GM12878 (cell line): ENCODE measurements around the gene FAM9C. TPM values are rescaled to one million over a fixed set of nuclear protein-coding genes. Genes with fewer than 3 reads are reported as not detected.

Experiments
- BHLHE40 ChIP-seq, 2 experiments: fragments of 450-650 bp in 1 of 2; IDR thresholded peaks; 2 replicates each; pipeline ENCODE4 v1.6.1; 2011 to 2017; ENCODE audit warnings: low read depth in 2 of 2, borderline replicate concordance in 1 of 2, improper control_type of control experiment in 1 of 2, low read length in 1 of 2, mild to moderate bottlenecking in 1 of 2
- CHD4 ChIP-seq: fragments of 200-600 bp; sonication (generic); IDR thresholded peaks from 2 replicates; pipeline ENCODE4 v1.6.1; 2016; ENCODE audit warnings: mild to moderate bottlenecking
- CREB1 ChIP-seq: IDR thresholded peaks from 2 replicates; pipeline ENCODE4 v1.6.1; 2012; ENCODE audit warnings: low read depth, mild to moderate bottlenecking, inconsistent platforms
- CREM ChIP-seq: IDR thresholded peaks from 2 replicates; pipeline ENCODE4 v1.6.1; 2014; ENCODE audit warnings: antibody characterized with exemption, low read depth
- DPF2 ChIP-seq: fragments of 450-650 bp; IDR thresholded peaks from 2 replicates; pipeline ENCODE4 v1.6.1; 2017; ENCODE audit warnings: mild to moderate bottlenecking
- EGR1 ChIP-seq, 2 experiments: IDR thresholded peaks; 1 replicate in 1 of 2; 2 replicates in 1 of 2; pipeline ENCODE4 v1.6.1; 2011 to 2012; ENCODE audit warnings: low read depth in 2 of 2, low read length in 2 of 2, borderline replicate concordance in 1 of 2, mild to moderate bottlenecking in 1 of 2, moderate library complexity in 1 of 2
- KLF5 ChIP-seq: fragments of 450-650 bp; IDR thresholded peaks from 2 replicates; pipeline ENCODE4 v1.6.1; 2014; ENCODE audit warnings: mild to moderate bottlenecking; ENCODE audit not compliant: partially characterized antibody
- NBN ChIP-seq: fragments of 450-650 bp; IDR thresholded peaks from 2 replicates; pipeline ENCODE4 v1.6.1; 2016
- NFIC ChIP-seq: IDR thresholded peaks from 2 replicates; pipeline ENCODE4 v1.6.1; 2012; ENCODE audit warnings: low read depth, mild to moderate bottlenecking, inconsistent platforms, low read length, moderate library complexity
- POLR2AphosphoS5 ChIP-seq: IDR thresholded peaks from 2 replicates; pipeline ENCODE4 v1.6.1; 2011; ENCODE audit warnings: mild to moderate bottlenecking, low read length, inconsistent platforms
- SMAD5 ChIP-seq: IDR thresholded peaks from 2 replicates; pipeline ENCODE4 v1.6.1; 2016; ENCODE audit warnings: antibody characterized with exemption, low read depth
- SPI1 ChIP-seq: IDR thresholded peaks from 2 replicates; pipeline ENCODE4 v1.6.1; 2011; ENCODE audit warnings: low read depth, mild to moderate bottlenecking, low read length, moderate library complexity, borderline replicate concordance; ENCODE audit not compliant: insufficient read depth
- STAT1 ChIP-seq: fragments of 450-650 bp; conservative IDR thresholded peaks from 2 replicates; pipeline ENCODE4 v1.6.1; 2014; ENCODE audit warnings: antibody characterized with exemption, mild to moderate bottlenecking
- WRNIP1 ChIP-seq: IDR thresholded peaks from 2 replicates; pipeline ENCODE4 v1.6.1; 2011; ENCODE audit warnings: low read depth, low read length, improper control_type of control experiment, borderline replicate concordance
- ZNF217 ChIP-seq: fragments of 450-650 bp; IDR thresholded peaks from 2 replicates; pipeline ENCODE4 v1.6.1; 2017; ENCODE audit warnings: antibody characterized with exemption, mild to moderate bottlenecking
- polyA plus RNA-seq, 11 experiments: library from polyadenylated mRNA; depleted of rRNA in 4 of 11; unstranded in 6 of 11; stranded (reverse) in 5 of 11; fragments of >200 nt; fragmentation: Nextera tagmentation in 4 of 11; fragmentation: Illumina TruSeq in 1 of 11; extraction: Ambion mirVana in 4 of 11; extraction: Trizol in 1 of 11; gene quantifications; 1 replicate in 1 of 11; 2 replicates in 10 of 11; pipeline versions ENCODE4 v1.2.1 to v1.2.3, GENCODE V29; 2011 to 2016; ENCODE audit warnings: inconsistent platforms in 2 of 11, missing spikeins in 2 of 11, low read depth in 1 of 11
- total RNA-seq, 4 experiments: library from RNA; depleted of rRNA in 3 of 4; stranded (reverse); fragments of >200 nt in 3 of 4; fragmentation: Illumina TruSeq in 1 of 4; extraction: Trizol in 1 of 4; gene quantifications; 2 replicates each; pipeline versions ENCODE4 v1.2.1 to v1.2.3, GENCODE V29; 2013 to 2021
- TF ChIP-seq, protein P1 (sequence below): fragments of 450-650 bp; formaldehyde crosslinking; IDR thresholded peaks from 2 replicates; pipeline ENCODE4 v1.4.0; 2020; ENCODE audit warnings: mild to moderate bottlenecking, moderate library complexity
- TF ChIP-seq, protein P2 (sequence below): fragments of 450-650 bp; IDR thresholded peaks from 2 replicates; pipeline ENCODE4 v1.6.1; 2017; ENCODE audit warnings: mild to moderate bottlenecking, low read depth, inconsistent platforms; ENCODE audit not compliant: poor library complexity, severe bottlenecking
- TF ChIP-seq, protein P3 (sequence below): fragments of 450-650 bp; IDR thresholded peaks from 2 replicates; pipeline ENCODE4 v1.6.1; 2017; ENCODE audit warnings: low read depth, mild to moderate bottlenecking, moderate library complexity
- TF ChIP-seq, protein P4 (sequence below): fragments of 450-650 bp; IDR thresholded peaks from 2 replicates; pipeline ENCODE4 v1.6.1; 2017; ENCODE audit warnings: borderline replicate concordance
- TF ChIP-seq, protein P5 (sequence below): IDR thresholded peaks from 2 replicates; pipeline ENCODE4 v1.6.1; 2011; ENCODE audit warnings: borderline replicate concordance, low read depth, mild to moderate bottlenecking, moderate library complexity, mixed read lengths, low read length; ENCODE audit not compliant: insufficient read depth; ENCODE audit errors: extremely low read length

FAM9C gene
- total and polyA plus RNA-seq, 10 of the 15 experiments (the other 5 are each of a cell fraction or from before 2014, with no cell fraction given), result 0.01 to 0.03 TPM; not detected in 8

DNA sequence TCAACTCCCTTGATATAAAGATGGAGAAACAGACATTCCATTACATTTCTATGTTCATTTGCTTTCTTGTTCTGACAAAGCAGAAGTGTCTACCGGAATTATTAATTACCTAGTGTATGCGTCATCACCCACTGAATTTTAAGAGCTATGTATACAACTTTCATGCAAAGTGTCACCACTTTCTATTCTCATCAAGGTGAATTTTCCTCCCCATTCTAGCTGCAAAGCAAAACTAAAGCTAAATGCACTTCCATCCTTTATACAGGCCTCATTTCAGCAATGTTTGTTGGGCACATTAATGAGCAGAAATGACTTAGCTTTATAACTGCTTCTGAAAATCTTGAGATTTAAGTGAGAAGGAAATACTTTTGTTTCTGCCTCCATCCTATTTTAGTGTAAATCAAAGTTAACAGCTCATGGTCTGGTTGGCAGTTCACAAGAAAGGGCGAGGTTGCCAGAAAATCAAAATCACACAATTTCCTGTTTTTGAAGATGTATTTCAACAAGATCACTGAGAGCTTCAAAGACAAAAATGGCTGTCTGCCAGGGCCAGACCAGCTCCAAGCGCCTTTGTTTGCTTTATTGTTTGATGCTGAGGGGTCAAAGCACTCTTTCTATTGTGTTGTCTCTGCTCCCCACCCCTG, 7.2 kb upstream of the FAM9C start (continued):
- TF ChIP-seq, protein P1, sequence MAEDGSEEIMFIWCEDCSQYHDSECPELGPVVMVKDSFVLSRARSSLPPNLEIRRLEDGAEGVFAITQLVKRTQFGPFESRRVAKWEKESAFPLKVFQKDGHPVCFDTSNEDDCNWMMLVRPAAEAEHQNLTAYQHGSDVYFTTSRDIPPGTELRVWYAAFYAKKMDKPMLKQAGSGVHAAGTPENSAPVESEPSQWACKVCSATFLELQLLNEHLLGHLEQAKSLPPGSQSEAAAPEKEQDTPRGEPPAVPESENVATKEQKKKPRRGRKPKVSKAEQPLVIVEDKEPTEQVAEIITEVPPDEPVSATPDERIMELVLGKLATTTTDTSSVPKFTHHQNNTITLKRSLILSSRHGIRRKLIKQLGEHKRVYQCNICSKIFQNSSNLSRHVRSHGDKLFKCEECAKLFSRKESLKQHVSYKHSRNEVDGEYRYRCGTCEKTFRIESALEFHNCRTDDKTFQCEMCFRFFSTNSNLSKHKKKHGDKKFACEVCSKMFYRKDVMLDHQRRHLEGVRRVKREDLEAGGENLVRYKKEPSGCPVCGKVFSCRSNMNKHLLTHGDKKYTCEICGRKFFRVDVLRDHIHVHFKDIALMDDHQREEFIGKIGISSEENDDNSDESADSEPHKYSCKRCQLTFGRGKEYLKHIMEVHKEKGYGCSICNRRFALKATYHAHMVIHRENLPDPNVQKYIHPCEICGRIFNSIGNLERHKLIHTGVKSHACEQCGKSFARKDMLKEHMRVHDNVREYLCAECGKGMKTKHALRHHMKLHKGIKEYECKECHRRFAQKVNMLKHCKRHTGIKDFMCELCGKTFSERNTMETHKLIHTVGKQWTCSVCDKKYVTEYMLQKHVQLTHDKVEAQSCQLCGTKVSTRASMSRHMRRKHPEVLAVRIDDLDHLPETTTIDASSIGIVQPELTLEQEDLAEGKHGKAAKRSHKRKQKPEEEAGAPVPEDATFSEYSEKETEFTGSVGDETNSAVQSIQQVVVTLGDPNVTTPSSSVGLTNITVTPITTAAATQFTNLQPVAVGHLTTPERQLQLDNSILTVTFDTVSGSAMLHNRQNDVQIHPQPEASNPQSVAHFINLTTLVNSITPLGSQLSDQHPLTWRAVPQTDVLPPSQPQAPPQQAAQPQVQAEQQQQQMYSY, result no peak
- TF ChIP-seq, protein P2, sequence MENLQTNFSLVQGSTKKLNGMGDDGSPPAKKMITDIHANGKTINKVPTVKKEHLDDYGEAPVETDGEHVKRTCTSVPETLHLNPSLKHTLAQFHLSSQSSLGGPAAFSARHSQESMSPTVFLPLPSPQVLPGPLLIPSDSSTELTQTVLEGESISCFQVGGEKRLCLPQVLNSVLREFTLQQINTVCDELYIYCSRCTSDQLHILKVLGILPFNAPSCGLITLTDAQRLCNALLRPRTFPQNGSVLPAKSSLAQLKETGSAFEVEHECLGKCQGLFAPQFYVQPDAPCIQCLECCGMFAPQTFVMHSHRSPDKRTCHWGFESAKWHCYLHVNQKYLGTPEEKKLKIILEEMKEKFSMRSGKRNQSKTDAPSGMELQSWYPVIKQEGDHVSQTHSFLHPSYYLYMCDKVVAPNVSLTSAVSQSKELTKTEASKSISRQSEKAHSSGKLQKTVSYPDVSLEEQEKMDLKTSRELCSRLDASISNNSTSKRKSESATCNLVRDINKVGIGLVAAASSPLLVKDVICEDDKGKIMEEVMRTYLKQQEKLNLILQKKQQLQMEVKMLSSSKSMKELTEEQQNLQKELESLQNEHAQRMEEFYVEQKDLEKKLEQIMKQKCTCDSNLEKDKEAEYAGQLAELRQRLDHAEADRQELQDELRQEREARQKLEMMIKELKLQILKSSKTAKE, result peak; percentile 89
- TF ChIP-seq POLR2AphosphoS5 (no peak), DPF2 (peak; percentile 90; the same call in 1 of the 2 replicates), SMAD5 (no peak), ZNF217 (no peak; the same call in 1 of the 2 replicates), NBN (peak; percentile 58; the same call in 1 of the 2 replicates), KLF5 (no peak), SPI1 (peak; percentile 42; the same call in 1 of the 2 replicates), CREM (peak; percentile 84), NFIC (peak; percentile 86), CREB1 (peak; percentile 84), EGR1 (IDR thresholded peaks at IDR 0.05; ENCODE audit: borderline replicate concordance in 1 of 2, low read depth in 2 of 2, low read length in 2 of 2) (no peak), CHD4 (no peak), BHLHE40 (IDR thresholded peaks at IDR 0.05; ENCODE audit: borderline replicate concordance in 1 of 2, low read depth in 2 of 2, low read length in 1 of 2) (peak in 1 of 2 experiments; percentile 39; a peak in 2 of 4 replicates), STAT1 (no peak), WRNIP1 (no peak)
- TF ChIP-seq, protein P3, sequence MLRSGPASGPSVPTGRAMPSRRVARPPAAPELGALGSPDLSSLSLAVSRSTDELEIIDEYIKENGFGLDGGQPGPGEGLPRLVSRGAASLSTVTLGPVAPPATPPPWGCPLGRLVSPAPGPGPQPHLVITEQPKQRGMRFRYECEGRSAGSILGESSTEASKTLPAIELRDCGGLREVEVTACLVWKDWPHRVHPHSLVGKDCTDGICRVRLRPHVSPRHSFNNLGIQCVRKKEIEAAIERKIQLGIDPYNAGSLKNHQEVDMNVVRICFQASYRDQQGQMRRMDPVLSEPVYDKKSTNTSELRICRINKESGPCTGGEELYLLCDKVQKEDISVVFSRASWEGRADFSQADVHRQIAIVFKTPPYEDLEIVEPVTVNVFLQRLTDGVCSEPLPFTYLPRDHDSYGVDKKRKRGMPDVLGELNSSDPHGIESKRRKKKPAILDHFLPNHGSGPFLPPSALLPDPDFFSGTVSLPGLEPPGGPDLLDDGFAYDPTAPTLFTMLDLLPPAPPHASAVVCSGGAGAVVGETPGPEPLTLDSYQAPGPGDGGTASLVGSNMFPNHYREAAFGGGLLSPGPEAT, result peak; percentile 73; the same call in 1 of the 2 replicates
- TF ChIP-seq, protein P4, sequence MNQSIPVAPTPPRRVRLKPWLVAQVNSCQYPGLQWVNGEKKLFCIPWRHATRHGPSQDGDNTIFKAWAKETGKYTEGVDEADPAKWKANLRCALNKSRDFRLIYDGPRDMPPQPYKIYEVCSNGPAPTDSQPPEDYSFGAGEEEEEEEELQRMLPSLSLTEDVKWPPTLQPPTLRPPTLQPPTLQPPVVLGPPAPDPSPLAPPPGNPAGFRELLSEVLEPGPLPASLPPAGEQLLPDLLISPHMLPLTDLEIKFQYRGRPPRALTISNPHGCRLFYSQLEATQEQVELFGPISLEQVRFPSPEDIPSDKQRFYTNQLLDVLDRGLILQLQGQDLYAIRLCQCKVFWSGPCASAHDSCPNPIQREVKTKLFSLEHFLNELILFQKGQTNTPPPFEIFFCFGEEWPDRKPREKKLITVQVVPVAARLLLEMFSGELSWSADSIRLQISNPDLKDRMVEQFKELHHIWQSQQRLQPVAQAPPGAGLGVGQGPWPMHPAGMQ, result no peak
- TF ChIP-seq, protein P5, sequence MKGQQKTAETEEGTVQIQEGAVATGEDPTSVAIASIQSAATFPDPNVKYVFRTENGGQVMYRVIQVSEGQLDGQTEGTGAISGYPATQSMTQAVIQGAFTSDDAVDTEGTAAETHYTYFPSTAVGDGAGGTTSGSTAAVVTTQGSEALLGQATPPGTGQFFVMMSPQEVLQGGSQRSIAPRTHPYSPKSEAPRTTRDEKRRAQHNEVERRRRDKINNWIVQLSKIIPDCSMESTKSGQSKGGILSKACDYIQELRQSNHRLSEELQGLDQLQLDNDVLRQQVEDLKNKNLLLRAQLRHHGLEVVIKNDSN, result no peak
